H54 (cell line): ENCODE measurements around the gene AMIGO2.
"Not testable (repeated sequence)": the region's sequence is repeated elsewhere in the genome, so short reads cannot be mapped to it uniquely, and the experiment has no call there.

Experiments
- DNase-seq: peaks from one replicate; pipeline ENCODE4 v3.0.0; 2011; ENCODE audit warnings: low spot score, mixed read lengths; ENCODE audit not compliant: insufficient read length
- FAIRE-seq: peaks from 3 replicates; lab custom pipeline; 2011; peaks lifted over from hg19 to GRCh38; lab: Jason Lieb, UNC
- POLR2A ChIP-seq: IDR thresholded peaks from 2 replicates; pipeline ENCODE4 v1.6.1; 2011; ENCODE audit warnings: low read depth, mild to moderate bottlenecking, low read length

AMIGO2 gene

GRCh38 chr12:47074757-47075156, 5.0 kb downstream of the AMIGO2 start:
- FAIRE-seq, result no peak
- no peak for TF ChIP-seq POLR2A
- DNase-seq, result no peak

GRCh38 chr12:47073951-47074350, 5.8 kb downstream of the AMIGO2 start:
- DNase-seq (no peak), FAIRE-seq (no peak)
- TF ChIP-seq POLR2A, result no peak

GRCh38 chr12:47071241-47071852, 8.4 kb downstream of the AMIGO2 start:
- DNase-seq (no peak), FAIRE-seq (peak; percentile 82)
- TF ChIP-seq POLR2A, result no peak

- no peak for FAIRE-seq
- DNase-seq, result no peak
- TF ChIP-seq POLR2A, result no peak
Observed at GRCh38 chr12:47070310-47070709, 9.4 kb downstream of the AMIGO2 start.

- no peak for TF ChIP-seq POLR2A
- peak; percentile 97 for FAIRE-seq
- DNase-seq, result peak; percentile 30
Observed at GRCh38 chr12:47068539-47068938, 11.2 kb downstream of the AMIGO2 start.

- TF ChIP-seq POLR2A, result no peak
- no peak for DNase-seq
- FAIRE-seq, result peak; percentile 68
Observed at GRCh38 chr12:47067771-47068431, 11.9 kb downstream of the AMIGO2 start.

GRCh38 chr12:47067176-47067575, 12.6 kb downstream of the AMIGO2 start:
- FAIRE-seq (no peak), DNase-seq (no peak)
- no peak for TF ChIP-seq POLR2A

- no peak for TF ChIP-seq POLR2A
- no peak for DNase-seq
- FAIRE-seq, result no peak
Observed at GRCh38 chr12:47066278-47067025, 13.3 kb downstream of the AMIGO2 start.

- no peak for TF ChIP-seq POLR2A
- no peak for FAIRE-seq
- no peak for DNase-seq
Observed at GRCh38 chr12:47065546-47065945, 14.2 kb downstream of the AMIGO2 start.

- FAIRE-seq, DNase-seq: not testable (repeated sequence)
Observed at GRCh38 chr12:47058640-47059039, 21.1 kb downstream of the AMIGO2 start.

GRCh38 chr12:47056944-47057343, 22.8 kb downstream of the AMIGO2 start:
- not testable (repeated sequence) for DNase-seq, FAIRE-seq

GRCh38 chr12:47055856-47056255, 23.9 kb downstream of the AMIGO2 start:
- DNase-seq, FAIRE-seq: not testable (repeated sequence)

- TF ChIP-seq POLR2A, result no peak
- FAIRE-seq (no peak), DNase-seq (no peak)
Observed at GRCh38 chr12:47054659-47055058, 25.1 kb downstream of the AMIGO2 start.

GRCh38 chr12:47053961-47054360, 25.8 kb downstream of the AMIGO2 start:
- TF ChIP-seq POLR2A, result no peak
- DNase-seq (no peak), FAIRE-seq (no peak)
